Lung (tissue), 12 donors: Measurements from ENCODE around the gene STOML1. TPM values are rescaled to one million over a fixed set of nuclear protein-coding genes. Genes with fewer than 3 reads are reported as not detected.

Experiments used
- ATAC-seq: fragments of 200-7000 bp; cut with Tn5 transposase; one replicate; pipeline ENCODE4 v1.9.1; 2020; ENCODE audit warnings: moderate number of reproducible peaks; ENCODE audit not compliant: insufficient read depth, low FRiP score
- DNase-seq, 3 donors: peaks; one replicate each; pipeline ENCODE4 v3.0.0-alpha.2; 2013 to 2017
- H3K27ac ChIP-seq, 2 donors: one replicate each; pipeline ENCODE4 v1.5.1; 2013; ENCODE audit warnings: mild to moderate bottlenecking in 2 of 2, moderate library complexity in 2 of 2, control low read depth in 1 of 2, inconsistent platforms in 1 of 2, low read depth in 1 of 2, low read length in 1 of 2
- H3K27me3 ChIP-seq, 3 donors: one replicate each; pipeline ENCODE4 v1.5.1; 2013; ENCODE audit warnings: low read length in 2 of 3; ENCODE audit not compliant: control insufficient read depth in 3 of 3, insufficient read depth in 3 of 3
- H3K36me3 ChIP-seq, 4 donors: one replicate each; pipeline ENCODE4 v1.5.1; 2013; ENCODE audit warnings: low read length in 4 of 4, mild to moderate bottlenecking in 1 of 4, moderate library complexity in 1 of 4; ENCODE audit not compliant: control insufficient read depth in 4 of 4, insufficient read depth in 4 of 4
- H3K4me1 ChIP-seq, 5 donors: one replicate each; pipeline ENCODE4 v1.5.1; 2013; ENCODE audit warnings: low read length in 5 of 5, mild to moderate bottlenecking in 2 of 5, moderate library complexity in 1 of 5; ENCODE audit not compliant: control insufficient read depth in 5 of 5, insufficient read depth in 5 of 5
- H3K4me3 ChIP-seq: one replicate; pipeline ENCODE4 v1.5.1; 2013; ENCODE audit warnings: mild to moderate bottlenecking, control low read depth, moderate library complexity
- H3K9ac ChIP-seq, 2 donors: one replicate each; pipeline ENCODE4 v1.5.1; 2013; ENCODE audit warnings: low read length in 2 of 2, control low read depth in 1 of 2; ENCODE audit not compliant: insufficient read depth in 1 of 2
- H3K9me3 ChIP-seq, 4 donors: one replicate each; pipeline ENCODE4 v1.5.1; 2013; ENCODE audit warnings: low read length in 3 of 4, mild to moderate bottlenecking in 1 of 4, moderate library complexity in 1 of 4; ENCODE audit not compliant: control insufficient read depth in 4 of 4, insufficient read depth in 3 of 4
- CTCF ChIP-seq: IDR thresholded peaks from 2 replicates; pipeline ENCODE4 v1.5.1; 2012; ENCODE audit warnings: mild to moderate bottlenecking; ENCODE audit errors: control extremely low read depth, extremely low read depth
- WGBS, 2 donors: extraction: QIAGEN DNeasy Blood & Tissue Kit; methylation state at CpG; one replicate each; pipeline ENCODE4 v1.1.7; 2013; 5-methylcytosine and 5-hydroxymethylcytosine counted together
- polyA plus RNA-seq, 2 donors: library from polyadenylated mRNA; stranded (reverse); fragments of 200-250 nt; gene quantifications; one replicate each; pipeline ENCODE4 v1.2.1, GENCODE V29; 2013
- total RNA-seq, 2 donors: library from RNA; depleted of rRNA in 1 of 2; stranded (reverse); fragments of >200 nt in 1 of 2; gene quantifications; one replicate each; pipeline ENCODE4 v1.2.1, GENCODE V29; 2014 to 2021
- donor health status: control.
- donor health status: control.
- donor health status: Bipolar disorder and iron deficiency.
- donor health status: healthy.
- donor health status: DM: yes; HTN: yes; CAD: no.

Gene STOML1
- total and polyA plus RNA-seq, 4 donors = 10.3 to 35.4 (median 26.9) TPM

- H3K27ac ChIP-seq = no peak overlapping the region
- no peak overlapping the region for H3K9ac ChIP-seq
- no peak overlapping the region for H3K4me3 ChIP-seq
- H3K27me3 ChIP-seq = no peaks in the 10 kb centered on the region
- H3K36me3 ChIP-seq = peaks cover 0 to 17% (median 7%) of the 10 kb centered on the region in 4 donors
- peaks cover 6 to 18% (median 8%) of the 10 kb centered on the region in 5 donors for H3K4me1 ChIP-seq
- DNase-seq = peak in 1 of 3 donors; percentile 15
- no peaks in the 10 kb centered on the region for H3K9me3 ChIP-seq
- WGBS, 2 donors = 90 to 91% methylated on average over 27 of the region's 27 CpGs
- ATAC-seq = no peak
- TF ChIP-seq CTCF = no peak
Observed at GRCh38 chr15:73954188-73955145, 37.6 kb downstream of the STOML1 start.

- no peak overlapping the region for H3K9ac ChIP-seq
- peaks cover 6 to 18% (median 8%) of the 10 kb centered on the region in 5 donors for H3K4me1 ChIP-seq
- peaks cover 0 to 24% (median 11%) of the 10 kb centered on the region in 4 donors for H3K36me3 ChIP-seq
- no peak for TF ChIP-seq CTCF
- no peak overlapping the region for H3K4me3 ChIP-seq
- H3K27me3 ChIP-seq = no peaks in the 10 kb centered on the region
- DNase-seq (peak in 1 of 3 donors; percentile 12), ATAC-seq (no peak)
- H3K9me3 ChIP-seq = no peaks in the 10 kb centered on the region
- no peak overlapping the region for H3K27ac ChIP-seq
- WGBS, 2 donors = 87 to 95% methylated on average over 10 of the region's 10 CpGs
Observed at GRCh38 chr15:73952913-73953750, 39.0 kb downstream of the STOML1 start.

GRCh38 chr15:73952171-73952912 lies 39.8 kb downstream of the STOML1 start:
- Histone ChIP-seq H3K4me3 (no peak overlapping the region), H3K9ac (peak overlapping the region in 1 of 2 donors; percentile 76), H3K27ac (peak overlapping the region; percentile 43 to 74), H3K4me1 (peaks cover 6 to 18% (median 8%) of the 10 kb centered on the region in 5 donors), H3K9me3 (no peaks in the 10 kb centered on the region), H3K36me3 (peaks cover 0 to 29% (median 13%) of the 10 kb centered on the region in 4 donors), H3K27me3 (no peaks in the 10 kb centered on the region)
- DNase-seq = no peak
- ATAC-seq = no peak
- no peak for TF ChIP-seq CTCF
- 90 to 91% methylated on average over 20 to 21 of the region's 21 CpGs for WGBS, 2 donors
